Stimulated activated CD4-positive, alpha-beta T cell treated with anti-CD3 and anti-CD28 coated beads, Interleukin-12 subunit alpha, Interleukin-12 subunit beta, amount 100 ng/mL, for 48 hours (primary cell): ENCODE measurements around the gene CAMK2D.

Experiments used
- DNase-seq, 3 donors: peaks; one replicate each; pipeline ENCODE4 v3.0.0-alpha.2; 2020; ENCODE audit warnings: low read depth in 2 of 3, low spot score in 1 of 3

The CAMK2D gene

GRCh38 chr4:113447061-113447460 lies 314.5 kb downstream of the CAMK2D start:
- no peak for DNase-seq

GRCh38 chr4:113446019-113446418 lies 315.5 kb downstream of the CAMK2D start:
- no peak for DNase-seq

GRCh38 chr4:113445286-113445685 lies 316.3 kb downstream of the CAMK2D start:
- DNase-seq = no peak

DNA sequence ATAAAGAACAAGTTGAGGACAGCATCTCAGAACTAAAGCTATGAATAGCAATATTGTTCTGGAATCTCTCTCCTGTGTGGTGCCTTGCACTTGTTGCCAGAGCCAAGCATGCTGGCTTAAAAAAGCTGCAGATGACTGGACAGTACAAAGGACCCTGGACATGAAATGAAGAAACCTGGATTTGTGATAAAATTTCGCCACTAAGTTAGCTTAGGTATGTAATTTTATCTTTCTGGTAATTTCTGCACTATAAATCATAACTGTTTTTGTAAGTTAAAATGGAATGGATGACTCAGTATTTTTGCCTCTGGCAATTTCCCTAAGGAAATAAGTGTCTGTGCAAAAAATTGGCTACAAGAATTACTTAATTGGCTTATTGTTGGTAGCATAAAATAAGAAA lies 317.2 kb downstream of the CAMK2D start:
- no peak for DNase-seq

DNA sequence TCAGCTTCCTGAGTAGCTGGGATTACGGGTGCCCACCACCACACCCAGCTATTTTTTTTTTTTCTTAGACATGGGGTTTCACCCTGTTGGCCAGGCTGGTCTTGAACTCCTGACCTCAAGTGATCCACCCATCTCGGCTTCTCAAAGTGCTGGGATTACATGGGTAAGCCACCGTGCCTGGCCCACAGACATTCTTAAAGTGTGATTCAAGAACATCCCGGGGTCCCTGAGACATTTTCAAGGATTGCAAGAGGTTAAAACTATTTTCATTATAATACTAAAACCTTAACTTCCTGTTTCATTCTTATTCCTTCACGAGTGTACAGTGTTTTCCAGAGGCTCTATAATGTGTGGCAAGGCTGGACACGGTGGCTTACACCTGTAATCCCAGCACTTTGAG lies 318.7 kb downstream of the CAMK2D start:
- DNase-seq = no peak

DNA sequence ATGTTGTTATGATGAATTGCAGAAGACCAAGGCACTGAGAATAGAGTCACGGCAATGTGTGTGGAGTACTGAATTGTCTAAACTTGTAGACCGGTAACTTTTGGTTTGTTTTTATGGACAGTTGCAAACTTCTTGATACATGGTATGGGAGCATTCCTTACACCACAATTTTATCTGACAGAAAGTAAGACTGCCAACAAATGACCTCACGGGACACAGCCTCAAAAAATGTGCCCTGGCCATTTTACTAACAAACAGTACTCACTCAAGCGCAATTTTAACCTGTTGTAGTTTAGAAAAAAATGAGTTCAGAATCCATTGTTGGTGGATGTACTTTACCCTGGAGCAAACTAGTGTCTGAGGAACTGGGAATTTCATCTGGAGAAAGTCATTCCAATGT lies 321.2 kb downstream of the CAMK2D start:
- DNase-seq = no peak

DNA sequence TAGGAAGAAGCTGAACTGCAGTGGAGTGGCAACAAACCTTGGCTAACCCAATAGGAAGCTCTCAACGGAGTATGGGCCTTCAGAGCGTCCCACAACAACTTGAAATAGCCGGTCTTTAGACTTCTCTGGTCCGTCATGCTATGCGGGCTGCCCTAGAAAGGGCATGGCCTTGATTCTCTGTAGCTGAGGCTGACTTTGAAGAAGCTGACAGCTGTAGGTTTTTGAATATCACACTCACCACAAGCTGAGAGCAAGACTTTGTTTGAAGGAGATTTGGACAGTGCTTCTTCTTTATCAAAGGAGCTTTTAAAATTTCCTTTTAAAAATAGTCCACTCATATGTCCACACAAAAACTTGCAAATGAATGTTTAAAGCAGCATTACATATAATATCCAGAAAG lies 322.9 kb downstream of the CAMK2D start:
- DNase-seq = no peak

DNA sequence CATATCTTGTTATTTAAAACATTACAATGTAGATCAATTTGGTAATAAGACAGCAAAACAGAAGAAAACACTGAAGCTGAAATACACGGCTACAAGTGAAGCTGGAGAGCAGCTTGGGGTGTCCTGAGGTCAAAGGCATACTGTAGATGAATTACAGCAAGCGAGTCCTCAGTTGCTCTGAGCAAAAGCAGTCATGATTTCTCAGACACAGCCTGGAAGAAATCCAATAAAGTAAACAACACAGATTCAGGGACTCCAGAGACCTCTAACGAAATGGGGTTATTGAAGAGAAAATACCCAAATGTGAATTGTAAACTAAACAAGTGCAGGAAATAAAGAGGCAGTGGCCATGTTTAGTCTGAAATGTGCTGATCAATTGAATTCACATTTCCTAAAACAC lies 324.4 kb downstream of the CAMK2D start:
- no peak for DNase-seq

GRCh38 chr4:113436360-113436759 lies 325.2 kb downstream of the CAMK2D start:
- no peak for DNase-seq

GRCh38 chr4:113435893-113436292 lies 325.6 kb downstream of the CAMK2D start:
- DNase-seq = no peak

DNA sequence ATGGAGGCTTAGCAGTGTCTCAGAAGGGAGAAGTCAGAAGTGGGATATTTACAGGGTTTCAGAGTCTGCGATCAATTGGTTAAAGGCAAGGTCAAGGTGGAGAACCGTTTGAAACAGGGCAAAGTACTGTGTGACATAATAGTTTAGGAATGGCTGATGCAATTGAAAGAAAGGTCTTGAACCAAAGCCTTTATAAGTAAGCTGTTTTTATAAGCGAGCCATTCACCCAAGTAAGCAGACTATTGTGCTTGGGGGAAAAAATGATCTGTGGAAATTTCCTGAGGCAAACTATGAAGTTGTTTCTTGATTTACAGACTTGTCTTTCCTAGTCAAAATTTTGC lies 327.3 kb downstream of the CAMK2D start:
- no peak for DNase-seq

DNA sequence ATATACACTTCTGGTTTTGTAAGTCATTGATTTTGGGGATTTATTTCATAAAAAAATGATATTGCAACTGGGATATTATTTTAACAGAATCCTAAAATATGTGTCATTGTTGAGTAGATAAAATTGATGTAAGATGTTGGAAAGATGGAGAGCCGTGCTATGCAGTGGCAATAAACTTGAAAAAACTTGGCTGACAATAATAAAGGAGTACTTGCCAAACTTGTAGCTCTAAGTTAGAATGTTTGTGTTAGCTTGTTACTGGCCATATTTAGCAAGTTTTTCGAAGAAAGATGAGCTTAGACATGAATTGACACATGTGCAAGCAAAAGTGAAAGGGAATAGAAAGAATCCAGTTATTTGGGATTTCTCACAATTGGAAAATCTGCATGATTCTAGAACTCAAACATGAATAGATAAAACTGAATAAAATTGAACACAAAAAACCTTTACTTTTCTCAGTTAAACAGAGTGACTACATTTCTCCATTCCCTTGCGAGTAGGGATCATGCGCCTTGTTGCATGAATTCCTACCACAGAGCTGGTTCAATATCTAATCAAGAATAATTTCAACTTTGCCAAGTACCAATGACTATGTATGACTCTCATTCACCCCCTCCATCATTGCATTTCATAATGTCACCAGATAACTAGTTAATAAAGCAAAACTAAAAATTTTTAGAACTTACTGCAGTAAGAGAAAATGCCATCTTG lies 327.8 kb downstream of the CAMK2D start:
- no peak for DNase-seq

- DNase-seq = no peak
These were observed 328.4 kb downstream of the CAMK2D start for GRCh38 chr4:113433116-113433515.

- no peak for DNase-seq
These were observed 337.9 kb downstream of the CAMK2D start for GRCh38 chr4:113423631-113424030.

DNA sequence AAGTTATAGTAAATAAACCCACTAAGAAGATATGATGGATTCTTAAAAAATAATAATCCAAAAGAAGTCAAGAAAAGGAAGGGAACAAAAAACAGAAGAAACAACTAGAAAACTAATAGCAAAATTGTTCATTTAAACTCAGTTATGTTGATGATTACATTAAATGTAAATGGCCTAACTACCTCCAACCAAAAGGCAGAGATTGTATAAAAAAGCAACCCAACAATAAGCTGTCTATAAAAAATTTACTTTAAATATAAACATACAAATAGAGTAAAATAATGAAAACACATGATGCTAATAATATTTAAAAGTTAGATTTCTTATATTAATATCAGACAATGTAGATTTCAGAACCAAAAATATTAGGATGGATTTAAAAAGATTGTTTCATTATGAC lies 340.6 kb downstream of the CAMK2D start:
- no peak for DNase-seq

- DNase-seq = no peak
These were observed 341.9 kb downstream of the CAMK2D start for GRCh38 chr4:113419631-113420030.

- DNase-seq = no peak
These were observed 350.0 kb downstream of the CAMK2D start for GRCh38 chr4:113411496-113411938.

- DNase-seq = no peak
These were observed 350.9 kb downstream of the CAMK2D start for GRCh38 chr4:113410686-113411085.

DNA sequence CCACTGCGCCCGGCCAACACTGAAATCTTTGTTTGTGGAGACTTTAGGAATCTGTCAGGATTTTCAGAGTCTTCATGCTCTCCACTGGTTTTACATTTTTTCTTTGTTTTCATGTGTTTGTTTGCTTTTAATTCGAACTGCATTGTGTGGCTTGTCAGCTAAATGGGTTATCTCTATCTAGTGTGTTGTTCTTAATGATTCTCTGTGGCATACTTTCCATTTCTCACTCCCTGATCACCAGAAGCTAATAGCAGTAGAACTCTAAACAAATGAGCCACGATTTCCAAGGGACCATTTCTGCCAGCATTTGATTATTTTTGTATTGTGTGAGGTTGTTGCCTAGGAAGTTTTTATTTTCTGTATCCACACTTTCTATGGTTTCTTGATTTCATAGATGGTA lies 352.4 kb downstream of the CAMK2D start:
- DNase-seq = no peak

- no peak for DNase-seq
These were observed 354.1 kb downstream of the CAMK2D start for GRCh38 chr4:113407409-113407808.

DNA sequence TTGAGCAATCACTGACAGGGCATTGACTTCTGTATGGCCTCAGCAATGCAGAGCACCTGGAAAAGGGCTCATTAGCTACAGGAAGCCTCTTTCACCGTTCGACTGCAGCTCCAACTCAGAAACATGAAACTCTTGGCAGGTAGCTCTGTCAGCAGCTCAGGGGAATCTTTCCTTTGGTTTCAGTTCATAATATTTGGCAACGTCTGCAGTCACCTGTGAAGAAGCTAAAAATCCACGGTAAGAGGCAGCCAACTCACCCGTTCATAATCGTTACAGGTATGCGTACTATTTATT lies 354.9 kb downstream of the CAMK2D start:
- no peak for DNase-seq

DNA sequence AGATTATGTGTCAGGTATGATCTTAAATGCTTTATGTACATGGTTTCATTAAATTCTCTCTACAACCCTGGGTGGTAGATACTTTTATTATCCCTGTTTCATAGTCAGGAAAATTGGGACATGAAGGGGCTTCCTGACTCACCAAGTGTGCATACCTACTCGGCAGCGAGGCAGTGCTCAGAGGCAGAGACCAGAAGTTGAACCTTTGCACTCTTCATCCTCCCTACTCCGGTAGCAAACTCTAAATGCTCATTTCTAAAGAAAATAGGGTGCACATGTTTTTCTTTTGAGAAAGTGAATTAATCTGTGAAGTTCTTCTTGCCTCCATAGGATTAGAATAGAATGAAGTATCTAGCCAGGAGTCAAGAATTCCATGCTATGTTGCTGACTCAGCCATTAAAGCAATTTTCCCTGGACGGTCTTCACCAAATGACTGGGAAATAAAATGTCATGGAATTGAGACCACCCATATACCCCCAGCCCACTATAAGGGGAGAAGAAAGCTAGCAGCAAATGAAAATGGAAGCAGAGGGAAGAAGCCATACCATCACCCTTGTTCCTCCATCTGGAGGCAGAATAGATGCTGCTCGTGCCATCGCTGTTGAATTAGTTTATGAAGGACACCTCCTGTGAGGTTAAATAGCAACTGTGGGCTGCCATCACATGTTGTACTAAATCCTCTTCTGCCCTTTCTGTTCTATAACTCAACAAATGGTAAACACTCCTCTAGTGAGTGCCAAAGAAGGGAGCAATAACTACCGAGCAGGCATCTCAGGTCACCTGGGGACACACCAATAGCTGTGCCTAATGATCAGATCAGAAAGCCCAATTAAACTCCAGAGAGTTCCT lies 355.4 kb downstream of the CAMK2D start:
- DNase-seq = no peak

DNA sequence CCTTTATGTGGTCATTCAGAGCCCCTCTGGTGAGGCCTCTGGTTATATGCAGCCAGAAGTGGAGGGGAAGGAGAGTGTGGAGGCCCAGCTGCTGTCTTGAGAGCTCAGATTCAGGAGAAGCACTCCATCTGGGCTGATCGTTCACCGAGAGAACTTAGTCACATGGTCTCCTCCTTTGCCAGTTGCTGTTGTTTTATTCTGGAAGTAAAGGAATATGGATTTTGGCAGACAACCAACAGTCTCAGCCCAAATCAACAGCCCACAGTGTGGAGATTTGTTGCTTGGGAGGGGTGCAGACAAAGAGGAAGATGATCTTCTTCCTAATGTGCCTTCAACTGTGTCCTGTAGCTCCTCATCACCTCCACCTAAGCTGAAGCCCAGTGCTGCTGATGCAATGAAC lies 356.7 kb downstream of the CAMK2D start:
- DNase-seq = no peak
